HG03108 (cell line): Measurements from ENCODE around the gene CUTC.

Source experiments
- ATAC-seq: cut with Tn5 transposase; IDR thresholded peaks from one replicate; pipeline ENCODE4 v1.9.1; 2021; ENCODE audit warnings: moderate library complexity; ENCODE audit not compliant: unreplicated experiment

CUTC gene

GRCh38 chr10:99782447-99783286, 50.6 kb downstream of the CUTC start, which contains the start of gene ABCC2:
TSS of gene ABCC2 (plus strand) at chr10:99782640. CDS start at chr10:99782845, 205 bp downstream.
- ATAC-seq, result no peak

- no peak for ATAC-seq
Measured at GRCh38 chr10:99784016-99784726, 52.1 kb downstream of the CUTC start.

GRCh38 chr10:99784727-99785441, 52.9 kb downstream of the CUTC start:
- no peak for ATAC-seq

- no peak for ATAC-seq
Measured at GRCh38 chr10:99785646-99786045, 53.6 kb downstream of the CUTC start.

GRCh38 chr10:99787311-99787710, 55.3 kb downstream of the CUTC start:
- no peak for ATAC-seq

- ATAC-seq, result no peak
Measured at GRCh38 chr10:99787782-99788445, 55.9 kb downstream of the CUTC start.

- no peak for ATAC-seq
Measured at GRCh38 chr10:99788598-99789256, 56.7 kb downstream of the CUTC start.

GRCh38 chr10:99791831-99792230, 59.8 kb downstream of the CUTC start:
- no peak for ATAC-seq

GRCh38 chr10:99793819-99794218, 61.8 kb downstream of the CUTC start:
- no peak for ATAC-seq

GRCh38 chr10:99796928-99797327, 64.9 kb downstream of the CUTC start:
- no peak for ATAC-seq

- no peak for ATAC-seq
Measured at GRCh38 chr10:99798031-99798430, 66.0 kb downstream of the CUTC start.

GRCh38 chr10:99798920-99799319, 66.9 kb downstream of the CUTC start:
- no peak for ATAC-seq

- no peak for ATAC-seq
Measured at GRCh38 chr10:99799613-99800012, 67.6 kb downstream of the CUTC start.

GRCh38 chr10:99804471-99804870, 72.4 kb downstream of the CUTC start:
- no peak for ATAC-seq

- ATAC-seq, result no peak
Measured at GRCh38 chr10:99805190-99805589, 73.2 kb downstream of the CUTC start.
